Mesendoderm (in vitro differentiated cells): ENCODE measurements around the gene PNKD.

ENCODE experiments used
- DNase-seq: peaks from one replicate; pipeline ENCODE4 v3.0.0; 2013
- H2AK5ac ChIP-seq: 2 replicates; pipeline ENCODE4 v1.6.1; 2013; ENCODE audit warnings: low read length, inconsistent platforms
- H2BK120ac ChIP-seq: 2 replicates; pipeline ENCODE4 v1.6.1; 2013; ENCODE audit warnings: low read depth, mild to moderate bottlenecking, low read length, moderate library complexity, mixed read lengths
- H2BK15ac ChIP-seq: replicated peaks from 2 replicates; pipeline ENCODE4 v1.6.1; 2013; ENCODE audit warnings: low read depth, mild to moderate bottlenecking, moderate library complexity
- H2BK5ac ChIP-seq: 2 replicates; pipeline ENCODE4 v1.6.1; 2013; ENCODE audit warnings: low read length, inconsistent platforms
- H3K18ac ChIP-seq: 2 replicates; pipeline ENCODE4 v1.6.1; 2013; ENCODE audit warnings: mild to moderate bottlenecking, low read length, mixed read lengths
- H3K23ac ChIP-seq: one replicate; pipeline ENCODE4 v1.6.1; 2013; ENCODE audit warnings: low read length
- H3K27ac ChIP-seq: 2 replicates; pipeline ENCODE4 v1.5.1; 2013; ENCODE audit warnings: low read depth, mild to moderate bottlenecking, inconsistent platforms, low read length, moderate library complexity
- H3K27me3 ChIP-seq: 2 replicates; pipeline ENCODE4 v1.6.1; 2013; ENCODE audit warnings: low read length, control low read depth, mild to moderate bottlenecking, inconsistent platforms; ENCODE audit not compliant: insufficient read depth, poor library complexity
- H3K36me3 ChIP-seq: 2 replicates; pipeline ENCODE4 v1.6.1; 2013; ENCODE audit warnings: low read length, inconsistent platforms; ENCODE audit not compliant: control insufficient read depth, insufficient read depth
- H3K4ac ChIP-seq: one replicate; pipeline ENCODE4 v1.6.1; 2013; ENCODE audit warnings: low read depth, mild to moderate bottlenecking, low read length, moderate library complexity
- H3K4me1 ChIP-seq: 2 replicates; pipeline ENCODE4 v1.6.1; 2013; ENCODE audit warnings: low read depth, low read length, inconsistent platforms; ENCODE audit not compliant: control insufficient read depth
- H3K4me2 ChIP-seq: 2 replicates; pipeline ENCODE4 v1.6.1; 2013; ENCODE audit warnings: low read length
- H3K4me3 ChIP-seq: 2 replicates; pipeline ENCODE4 v1.5.1; 2013; ENCODE audit warnings: mild to moderate bottlenecking, low read length
- H3K56ac ChIP-seq: one replicate; pipeline ENCODE4 v1.6.1; 2013; ENCODE audit warnings: low read length
- H3K79me1 ChIP-seq: 2 replicates; pipeline ENCODE4 v1.6.1; 2013; ENCODE audit warnings: low read length, inconsistent platforms
- H3K79me2 ChIP-seq: 2 replicates; pipeline ENCODE4 v1.6.1; 2013; ENCODE audit warnings: mild to moderate bottlenecking, low read length; ENCODE audit not compliant: control insufficient read depth, insufficient read depth
- H3K9ac ChIP-seq: 2 replicates; pipeline ENCODE4 v1.6.1; 2013; ENCODE audit warnings: low read length, inconsistent platforms
- H4K5ac ChIP-seq: one replicate; pipeline ENCODE4 v1.6.1; 2013; ENCODE audit warnings: low read length
- H4K8ac ChIP-seq: one replicate; pipeline ENCODE4 v1.6.1; 2013; ENCODE audit warnings: low read depth, mild to moderate bottlenecking, control low read depth, low read length, moderate library complexity
- WGBS: extraction: QIAGEN DNeasy Blood & Tissue Kit; methylation state at CpG from one replicate; pipeline ENCODE4 v1.1.7; 2013; ENCODE audit warnings: low lambda C conversion rate, missing lambda C conversion rate; ENCODE audit not compliant: insufficient coverage; ENCODE audit errors: extremely low coverage; 5-methylcytosine and 5-hydroxymethylcytosine counted together

Gene PNKD

GRCh38 chr2:218301176-218301819, 31.0 kb downstream of the PNKD start:
- Histone ChIP-seq H3K27ac (no peak overlapping the region), H2AK5ac (no peak overlapping the region), H3K9ac (no peak overlapping the region), H3K4me1 (no peaks in the 10 kb centered on the region), H3K56ac (no peak overlapping the region), H3K18ac (no peak overlapping the region), H4K5ac (no peak overlapping the region), H3K4me2 (no peak overlapping the region), H2BK120ac (no peak overlapping the region), H3K79me2 (no peaks in the 10 kb centered on the region), H4K8ac (no peak overlapping the region), H2BK5ac (no peak overlapping the region), H3K23ac (no peak overlapping the region), H3K27me3 (no peaks in the 10 kb centered on the region), H3K79me1 (no peaks in the 10 kb centered on the region), H3K4ac (no peak overlapping the region), H2BK15ac (no peak overlapping the region), H3K4me3 (no peak overlapping the region), H3K36me3 (no peaks in the 10 kb centered on the region)
- no CpG with 5 or more reads among the region's 9 CpGs for WGBS
- peak; percentile 92 for DNase-seq

DNA sequence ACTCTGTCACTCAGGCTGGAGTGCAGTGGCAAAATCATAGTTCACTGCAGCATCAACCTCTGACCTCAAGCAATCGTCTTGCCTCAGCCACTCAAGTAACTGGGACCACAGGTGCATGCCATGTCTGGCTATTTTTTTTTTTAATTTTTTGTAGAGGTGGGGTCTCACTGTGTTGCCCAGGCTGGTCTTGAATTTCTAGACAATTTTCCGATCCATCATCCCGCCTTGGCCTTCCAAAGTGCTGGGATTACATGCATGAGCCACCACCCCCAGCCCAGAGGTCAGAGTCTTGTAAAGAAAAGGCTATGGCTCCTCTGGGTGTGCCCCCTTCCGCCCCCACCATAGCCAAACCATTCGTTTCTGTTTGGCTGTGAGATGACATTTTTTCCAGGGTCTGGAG, 35.1 kb downstream of the PNKD start:
- Histone ChIP-seq H2BK5ac (no peak overlapping the region), H3K4me3 (no peak overlapping the region), H3K9ac (no peak overlapping the region), H3K4ac (no peak overlapping the region), H2AK5ac (no peak overlapping the region), H3K79me1 (no peaks in the 10 kb centered on the region), H2BK15ac (no peak overlapping the region), H3K36me3 (no peaks in the 10 kb centered on the region), H3K27ac (no peak overlapping the region), H4K5ac (no peak overlapping the region), H4K8ac (no peak overlapping the region), H3K27me3 (no peaks in the 10 kb centered on the region), H3K56ac (no peak overlapping the region), H3K23ac (no peak overlapping the region), H3K79me2 (no peaks in the 10 kb centered on the region), H3K4me1 (no peaks in the 10 kb centered on the region), H2BK120ac (no peak overlapping the region), H3K4me2 (no peak overlapping the region), H3K18ac (no peak overlapping the region)
- DNase-seq = no peak
- no CpG with 5 or more reads among the region's 5 CpGs for WGBS

- no CpG with 5 or more reads among the region's 9 CpGs for WGBS
- Histone ChIP-seq H3K4me2 (no peak overlapping the region), H2BK5ac (no peak overlapping the region), H3K9ac (no peak overlapping the region), H2AK5ac (no peak overlapping the region), H2BK15ac (no peak overlapping the region), H3K79me2 (no peaks in the 10 kb centered on the region), H3K36me3 (no peaks in the 10 kb centered on the region), H2BK120ac (no peak overlapping the region), H3K27me3 (no peaks in the 10 kb centered on the region), H3K18ac (no peak overlapping the region), H3K56ac (no peak overlapping the region), H3K4me3 (no peak overlapping the region), H3K4ac (no peak overlapping the region), H3K27ac (no peak overlapping the region), H3K79me1 (no peaks in the 10 kb centered on the region), H3K23ac (no peak overlapping the region), H4K5ac (no peak overlapping the region), H4K8ac (no peak overlapping the region), H3K4me1 (no peaks in the 10 kb centered on the region)
- DNase-seq = no peak
Observed at GRCh38 chr2:218306184-218306920, 36.0 kb downstream of the PNKD start.

GRCh38 chr2:218307415-218308090, 37.2 kb downstream of the PNKD start:
- H3K79me1 ChIP-seq = no peaks in the 10 kb centered on the region
- no peaks in the 10 kb centered on the region for H3K27me3 ChIP-seq
- H3K36me3 ChIP-seq = no peaks in the 10 kb centered on the region
- H2AK5ac ChIP-seq = no peak overlapping the region
- H3K27ac ChIP-seq = no peak overlapping the region
- H2BK15ac ChIP-seq = no peak overlapping the region
- H3K23ac ChIP-seq = no peak overlapping the region
- no peak overlapping the region for H4K5ac ChIP-seq
- H2BK5ac ChIP-seq = no peak overlapping the region
- no peak overlapping the region for H3K56ac ChIP-seq
- H3K4me3 ChIP-seq = no peak overlapping the region
- H2BK120ac ChIP-seq = no peak overlapping the region
- no peaks in the 10 kb centered on the region for H3K79me2 ChIP-seq
- H3K9ac ChIP-seq = no peak overlapping the region
- no peak overlapping the region for H3K18ac ChIP-seq
- WGBS = no CpG with 5 or more reads among the region's 6 CpGs
- H3K4ac ChIP-seq = no peak overlapping the region
- H3K4me1 ChIP-seq = no peaks in the 10 kb centered on the region
- no peak for DNase-seq
- H4K8ac ChIP-seq = no peak overlapping the region
- no peak overlapping the region for H3K4me2 ChIP-seq

GRCh38 chr2:218310853-218311540, 40.7 kb downstream of the PNKD start:
- H4K8ac ChIP-seq = no peak overlapping the region
- H4K5ac ChIP-seq = no peak overlapping the region
- no peak overlapping the region for H3K18ac ChIP-seq
- H2BK5ac ChIP-seq = no peak overlapping the region
- H3K4ac ChIP-seq = no peak overlapping the region
- H3K4me2 ChIP-seq = no peak overlapping the region
- no peaks in the 10 kb centered on the region for H3K27me3 ChIP-seq
- H3K9ac ChIP-seq = no peak overlapping the region
- H3K4me1 ChIP-seq = no peaks in the 10 kb centered on the region
- no peak overlapping the region for H2BK15ac ChIP-seq
- no peak overlapping the region for H3K27ac ChIP-seq
- H3K4me3 ChIP-seq = no peak overlapping the region
- H3K56ac ChIP-seq = no peak overlapping the region
- H3K36me3 ChIP-seq = no peaks in the 10 kb centered on the region
- no peak overlapping the region for H2AK5ac ChIP-seq
- H3K79me2 ChIP-seq = no peaks in the 10 kb centered on the region
- no CpG with 5 or more reads among the region's 11 CpGs for WGBS
- H2BK120ac ChIP-seq = no peak overlapping the region
- no peaks in the 10 kb centered on the region for H3K79me1 ChIP-seq
- DNase-seq = no peak
- H3K23ac ChIP-seq = no peak overlapping the region
